ENCODE results near the gene INPP4B.
A peak's percentile ranks its signal among the peaks of the same experiment; 100 is the strongest.

INPP4B gene

DNA sequence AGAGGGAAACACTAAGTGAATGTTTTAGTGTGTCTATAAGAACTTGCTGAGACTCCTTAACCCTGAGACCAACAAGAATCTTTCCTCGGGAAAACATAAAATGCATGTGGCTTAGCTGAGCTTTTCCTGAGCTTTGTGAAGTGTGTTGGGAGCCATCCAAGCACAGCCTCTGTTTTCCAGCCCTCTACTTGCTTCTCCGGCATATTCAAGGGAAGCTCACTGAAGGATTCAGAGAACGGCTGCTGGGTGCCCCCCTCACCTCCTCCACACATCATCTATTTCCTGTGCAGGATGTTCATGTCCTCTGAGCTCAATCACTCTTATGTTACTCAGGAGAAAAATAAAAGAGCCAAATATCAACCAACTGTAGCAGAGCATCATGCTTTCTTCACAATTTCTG, 717.6 kb downstream of the INPP4B start:
- DNase-seq (ENCODE audit: low spot score), result no peak

DNA sequence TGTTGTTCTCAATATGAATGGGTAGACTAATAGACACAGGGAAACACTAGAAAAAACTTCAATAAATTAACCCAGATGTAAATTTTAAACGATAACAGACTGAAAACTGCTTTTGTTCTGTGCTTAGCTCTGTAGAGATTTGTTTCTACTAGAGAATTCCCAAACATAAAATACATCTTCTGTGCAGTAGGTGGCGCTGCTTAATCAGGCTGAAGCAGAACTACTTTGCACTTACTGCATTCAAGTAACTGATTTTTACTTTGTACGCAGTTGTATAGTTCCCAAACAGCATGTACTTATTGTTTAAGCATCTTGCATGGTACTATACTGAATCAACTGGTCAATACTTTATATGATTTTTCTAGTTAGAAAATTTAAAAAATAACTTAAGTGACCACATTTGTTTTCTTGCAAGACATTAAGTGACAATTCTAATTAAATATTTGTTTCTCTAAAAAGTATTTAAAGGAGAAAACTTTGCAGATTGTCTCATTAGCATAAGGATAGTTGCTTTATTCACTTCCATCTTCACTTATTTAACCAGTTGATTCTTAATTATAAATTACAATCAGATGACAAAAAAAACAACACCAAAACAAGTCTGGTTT, 719.1 kb downstream of the INPP4B start:
- peak; percentile 43 for DNase-seq (ENCODE audit: low spot score)

DNA sequence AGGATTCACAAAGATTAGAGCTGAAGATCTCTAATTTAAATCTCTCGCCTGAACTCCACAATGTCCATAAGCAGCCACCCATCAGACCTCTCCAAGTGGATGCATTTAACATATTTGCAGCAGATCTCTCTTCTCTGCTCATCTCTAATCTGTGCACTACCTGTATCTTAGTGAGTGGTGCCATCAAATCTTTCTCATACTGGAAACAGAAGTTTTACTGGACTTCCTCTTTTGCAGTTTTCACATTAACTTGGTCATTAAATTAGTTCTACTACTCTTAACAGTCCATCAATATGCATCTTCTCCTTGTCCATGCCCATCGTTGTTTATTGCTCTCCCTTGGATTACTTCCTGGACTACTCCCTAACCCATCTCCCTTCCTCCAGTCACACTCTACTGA, 721.2 kb downstream of the INPP4B start:
- DNase-seq (ENCODE audit: low spot score), result no peak

DNA sequence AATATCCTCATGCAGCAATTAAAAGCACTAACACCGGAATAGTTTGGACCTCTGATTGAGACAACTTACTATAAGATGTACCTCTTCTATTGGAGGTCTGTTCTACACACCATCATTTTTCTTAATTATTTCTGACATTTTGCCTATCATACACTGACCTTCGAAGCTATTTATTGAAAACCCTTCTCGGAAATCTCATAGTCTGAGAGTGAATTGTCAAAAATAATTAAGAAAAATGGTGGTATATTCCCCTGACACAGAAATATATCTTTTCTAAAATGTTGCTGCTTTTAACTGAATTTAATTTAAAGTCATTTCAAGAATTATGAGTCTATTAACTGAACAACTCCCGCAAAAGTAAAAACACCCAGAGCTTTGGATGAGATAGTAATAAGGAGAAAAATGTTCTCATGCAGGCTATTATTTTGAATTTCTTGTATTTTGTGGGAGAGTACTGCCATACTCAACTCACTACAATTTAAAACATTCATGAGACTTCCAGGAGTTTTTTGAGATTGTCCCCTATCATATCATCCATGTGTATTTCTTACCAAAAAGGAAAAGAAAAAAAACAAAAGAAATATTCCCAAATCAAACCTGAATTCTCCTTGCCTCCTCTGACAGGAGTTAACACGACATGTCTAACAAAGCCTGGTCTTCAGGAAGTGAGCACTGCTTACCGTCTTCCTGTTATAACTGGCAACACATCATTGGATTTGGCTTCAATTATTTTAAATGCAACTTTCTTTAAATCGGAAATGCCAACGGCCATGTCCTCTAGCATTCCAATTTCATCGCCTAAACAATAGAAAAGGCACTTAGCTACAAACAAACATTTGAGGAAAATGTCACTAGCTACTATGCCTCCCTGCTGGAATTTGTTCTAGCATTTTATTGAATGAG, 724.4 kb downstream of the INPP4B start:
- DNase-seq (ENCODE audit: low spot score), result no peak

DNA sequence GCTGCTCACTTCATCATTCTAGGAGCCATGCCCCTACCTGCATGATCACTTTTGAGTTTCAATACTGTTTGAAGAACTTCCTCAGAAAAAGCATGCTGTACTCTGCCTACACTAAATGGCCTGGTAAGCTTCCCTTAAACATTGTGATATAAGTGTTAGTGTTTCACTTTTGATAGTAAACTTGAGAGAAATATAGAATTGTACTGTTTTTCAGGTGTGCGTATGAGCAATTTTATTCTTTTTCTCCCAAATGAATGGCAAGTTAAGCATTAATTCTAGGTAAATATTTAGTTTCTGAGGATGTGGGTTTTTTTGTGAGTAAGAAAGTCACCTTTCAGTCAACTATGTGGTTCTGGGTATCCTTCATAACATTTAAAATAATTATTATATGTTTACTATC, 725.2 kb downstream of the INPP4B start:
- no peak for DNase-seq (ENCODE audit: low spot score)

DNA sequence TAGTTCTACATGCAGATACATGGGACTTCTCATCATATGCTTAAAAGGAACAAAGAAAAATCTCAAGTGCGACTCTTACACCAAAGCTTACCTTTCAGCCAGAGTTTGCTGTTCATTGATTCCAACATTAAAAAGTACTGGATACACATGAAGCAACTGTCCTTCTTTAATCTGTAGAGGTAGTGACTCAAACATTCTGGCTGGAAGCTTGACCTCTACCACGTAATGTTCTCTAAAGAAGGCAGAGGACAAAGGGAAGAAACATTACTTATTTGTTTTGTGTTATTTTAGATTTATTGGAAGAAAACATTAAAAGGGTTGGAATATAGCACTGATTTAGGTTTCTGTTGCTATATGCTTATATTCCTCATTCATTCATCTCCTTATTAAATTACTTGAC, 733.6 kb downstream of the INPP4B start:
- no peak for DNase-seq (ENCODE audit: low spot score)

DNA sequence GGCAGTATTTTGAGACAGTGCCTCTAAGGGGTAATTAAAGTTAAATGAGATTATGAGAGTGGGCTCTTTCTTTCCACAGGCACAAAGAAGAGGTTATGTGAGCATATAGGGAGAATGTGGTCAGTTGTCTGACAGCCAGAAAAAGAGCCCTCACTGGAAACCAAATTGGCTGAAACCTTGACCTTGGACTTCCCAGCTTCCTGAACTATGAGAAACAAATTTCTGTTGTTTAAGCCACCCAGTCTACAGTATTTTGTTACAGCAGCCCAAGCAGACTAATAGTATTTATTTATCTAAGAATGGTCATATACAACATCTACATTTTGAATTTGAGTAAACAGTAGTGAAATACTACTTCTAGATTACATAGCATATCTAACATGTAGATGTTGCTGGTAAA, 736.0 kb downstream of the INPP4B start:
- DNase-seq (ENCODE audit: low spot score), result no peak

DNA sequence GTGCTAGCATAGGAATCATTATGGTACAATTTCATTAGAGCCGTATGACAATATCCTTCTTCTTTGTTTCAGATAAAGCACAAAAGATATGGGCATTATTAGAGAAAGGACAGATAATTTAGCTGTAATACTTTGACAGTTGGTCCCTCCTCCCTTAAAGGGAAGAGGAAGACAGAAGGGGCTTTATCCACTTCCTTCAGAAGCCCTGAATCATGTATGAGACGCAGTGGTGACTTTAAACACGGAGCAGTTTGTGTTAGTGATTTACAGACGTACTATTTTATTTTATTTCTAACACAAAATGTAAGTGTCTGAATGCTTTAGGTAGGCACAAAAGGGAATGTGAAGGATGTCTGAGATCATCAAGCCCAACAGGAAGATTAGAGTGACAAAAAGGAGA, 742.1 kb downstream of the INPP4B start:
- no peak for DNase-seq (ENCODE audit: low spot score)

DNA sequence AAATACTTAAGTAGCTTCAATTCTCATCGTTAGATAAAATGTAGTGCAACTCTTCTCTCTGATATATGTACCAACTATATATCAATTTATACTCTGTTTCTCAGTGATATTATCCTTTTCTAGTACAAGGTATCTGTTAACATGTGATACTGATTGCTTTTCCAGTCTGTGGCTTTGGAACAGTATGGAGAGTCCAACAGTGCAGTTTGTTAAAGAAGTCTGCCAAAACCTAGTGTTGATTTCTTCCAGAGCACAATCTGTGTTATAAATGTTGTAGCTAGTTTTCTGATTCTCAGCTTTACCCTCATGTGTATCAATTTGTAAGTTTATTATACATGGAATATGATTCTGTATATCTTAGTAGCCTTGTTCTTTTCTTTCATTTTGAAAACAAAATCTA, 744.7 kb downstream of the INPP4B start:
- DNase-seq (ENCODE audit: low spot score), result no peak

DNA sequence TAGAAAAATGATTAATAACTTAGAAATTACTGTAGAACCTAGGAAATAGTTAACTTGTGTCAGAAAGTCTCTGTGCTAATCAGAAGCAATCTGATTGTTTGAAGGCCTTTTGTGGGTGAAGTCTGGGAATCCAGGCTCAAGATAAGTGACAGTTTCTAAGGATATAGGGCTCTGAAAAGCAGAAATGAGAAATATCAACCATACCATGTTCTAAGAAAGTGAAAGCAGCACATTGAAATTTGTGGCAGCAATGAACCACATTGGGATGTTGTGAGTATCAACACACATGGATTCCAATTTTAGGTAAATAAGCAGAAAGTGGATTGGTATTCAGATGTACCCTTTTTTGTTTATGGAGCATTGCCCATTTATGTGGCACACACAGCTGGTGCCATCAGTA, 745.2 kb downstream of the INPP4B start:
- DNase-seq (ENCODE audit: low spot score), result no peak

DNA sequence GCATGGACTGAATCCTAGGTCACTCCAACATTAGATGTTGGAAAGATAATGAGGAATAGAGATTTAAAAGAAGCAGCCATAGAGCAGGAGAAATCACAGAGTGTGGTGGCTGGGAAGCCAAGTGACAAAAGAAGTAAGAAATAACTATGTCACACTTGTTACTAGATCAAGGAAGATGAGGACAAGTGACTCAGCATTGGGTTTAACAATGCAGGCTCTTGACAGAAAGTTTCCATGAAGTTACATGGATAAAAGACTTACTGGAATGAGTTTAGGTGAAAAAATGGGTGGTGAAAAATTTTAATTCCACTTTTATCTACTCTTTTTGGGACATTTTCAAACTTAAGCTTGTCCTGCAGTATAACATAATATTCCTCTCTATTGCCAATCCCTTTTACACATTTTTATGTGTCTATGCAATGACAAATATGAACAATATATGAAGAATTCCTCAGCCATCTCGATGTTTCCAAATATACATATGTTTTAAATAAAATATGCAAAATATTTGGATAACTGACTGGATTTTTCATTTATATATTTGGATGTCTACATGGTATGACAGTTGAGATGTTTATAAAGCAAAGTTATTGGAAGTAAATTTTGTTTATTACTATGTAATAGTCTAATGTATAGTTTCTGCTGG, 747.1 kb downstream of the INPP4B start:
- DNase-seq (ENCODE audit: low spot score), result no peak

DNA sequence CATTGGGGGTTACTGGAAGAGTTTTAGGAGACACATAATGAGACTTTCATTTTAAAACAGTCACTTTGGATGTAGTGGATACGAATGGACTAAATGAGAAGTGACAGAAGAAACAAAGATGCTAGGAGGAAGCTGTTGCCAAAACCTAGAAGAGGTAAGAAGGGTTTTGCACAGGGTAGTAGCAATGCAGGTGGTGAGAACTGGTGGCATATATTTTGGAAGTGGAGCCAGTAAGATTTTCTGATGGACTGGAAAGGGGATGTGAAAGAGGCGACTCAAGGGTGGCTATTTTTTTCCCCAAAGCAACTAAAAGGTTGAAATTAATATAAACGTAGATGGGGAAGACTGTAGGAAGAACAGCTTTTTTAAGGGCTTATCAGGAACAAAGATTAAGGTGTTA, 747.7 kb downstream of the INPP4B start:
- no peak for DNase-seq (ENCODE audit: low spot score)

DNA sequence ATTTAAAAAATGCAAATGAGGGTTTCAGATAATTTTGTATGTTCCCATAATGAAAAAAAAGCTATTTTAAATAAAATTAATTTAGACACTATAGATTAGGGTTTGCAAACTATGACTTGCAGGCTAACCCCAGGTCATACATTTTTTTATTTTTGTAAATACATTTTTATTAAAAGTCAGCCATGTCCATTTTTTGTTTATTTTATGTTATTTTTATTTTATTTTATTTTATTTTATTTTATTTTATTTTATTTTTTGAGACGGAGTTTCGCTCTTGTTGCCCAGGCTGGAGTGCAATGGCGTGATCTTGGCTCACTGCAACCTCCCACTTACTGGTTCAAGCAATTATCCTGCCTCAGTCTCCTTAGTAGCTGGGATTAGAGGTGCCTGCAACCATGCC, 749.1 kb downstream of the INPP4B start:
- DNase-seq (ENCODE audit: low spot score), result no peak

DNA sequence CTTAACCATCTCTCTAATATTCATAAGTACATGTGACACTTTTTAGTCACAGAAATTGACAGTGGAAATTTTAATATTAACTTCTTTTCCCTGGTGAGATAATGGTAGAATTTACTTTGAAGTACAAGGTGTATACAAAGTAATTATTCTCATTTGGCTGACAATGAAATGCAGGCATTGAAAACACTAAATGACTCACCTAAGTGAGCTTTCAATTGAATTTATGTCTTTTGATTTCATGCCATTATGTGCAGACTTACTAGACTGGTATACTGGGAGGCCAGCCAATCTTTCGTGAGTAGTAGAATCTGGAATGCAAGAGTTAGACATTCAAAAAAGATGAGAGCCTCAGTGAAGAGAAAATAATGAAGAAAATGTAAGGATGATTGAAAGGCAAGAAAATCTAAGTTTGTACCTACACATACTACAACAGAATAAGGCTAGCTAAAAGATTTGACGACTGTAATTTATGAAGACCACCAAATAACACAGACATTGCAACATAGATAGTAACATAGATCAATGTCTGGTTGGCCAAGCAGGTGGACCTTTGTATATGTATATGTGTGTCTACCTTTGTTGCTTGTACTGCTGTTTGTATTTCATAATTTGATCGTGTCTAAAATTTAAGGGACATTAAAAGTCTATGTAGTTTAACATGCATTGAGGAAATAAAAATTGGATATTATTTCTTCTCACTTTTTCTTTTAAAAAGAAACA, 750.1 kb downstream of the INPP4B start:
- peak; percentile 3 for DNase-seq (ENCODE audit: low spot score)

DNA sequence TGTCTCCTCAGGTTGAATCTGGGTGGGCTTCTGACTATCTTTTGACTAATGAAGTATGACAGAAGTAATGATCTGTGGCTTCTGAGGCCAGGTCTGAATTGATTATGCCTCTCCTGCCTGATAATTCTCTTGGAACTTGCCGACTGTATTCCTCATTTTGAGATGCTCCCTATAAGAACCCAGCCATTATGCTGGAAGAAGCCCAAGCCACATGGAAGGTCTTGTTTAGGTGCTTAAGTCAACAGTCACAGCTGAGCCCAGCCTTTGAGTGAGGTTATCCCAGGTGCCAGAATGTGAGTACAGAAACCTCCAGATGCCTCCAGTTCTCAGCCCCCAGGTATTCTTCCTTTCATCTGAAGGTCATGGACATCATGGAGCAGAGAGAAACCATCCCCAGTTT, 753.2 kb downstream of the INPP4B start:
- DNase-seq (ENCODE audit: low spot score), result no peak

DNA sequence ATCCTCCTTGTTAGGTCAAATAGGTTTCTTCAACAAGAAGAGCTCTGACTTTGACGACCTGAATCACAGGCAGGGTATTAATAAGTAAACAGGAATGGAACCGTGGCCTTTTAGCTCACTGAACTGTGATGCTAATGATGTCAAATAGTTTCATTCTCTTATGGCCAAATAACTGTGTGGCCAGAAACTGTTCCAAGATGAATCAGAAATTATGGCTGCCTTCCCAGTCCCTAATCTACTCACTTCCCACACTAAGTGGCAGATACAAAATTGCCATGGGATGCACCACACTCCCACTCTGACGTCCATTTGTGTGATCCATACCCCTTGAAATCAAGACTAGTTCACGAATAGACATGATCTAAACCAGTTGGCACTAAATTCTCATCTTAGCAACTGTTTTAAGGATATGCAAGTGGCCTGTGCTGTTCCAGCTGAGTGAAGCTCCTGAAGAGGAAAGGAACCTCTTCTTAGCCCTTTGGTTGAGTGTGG, 754.4 kb downstream of the INPP4B start:
- DNase-seq (ENCODE audit: low spot score), result no peak

DNA sequence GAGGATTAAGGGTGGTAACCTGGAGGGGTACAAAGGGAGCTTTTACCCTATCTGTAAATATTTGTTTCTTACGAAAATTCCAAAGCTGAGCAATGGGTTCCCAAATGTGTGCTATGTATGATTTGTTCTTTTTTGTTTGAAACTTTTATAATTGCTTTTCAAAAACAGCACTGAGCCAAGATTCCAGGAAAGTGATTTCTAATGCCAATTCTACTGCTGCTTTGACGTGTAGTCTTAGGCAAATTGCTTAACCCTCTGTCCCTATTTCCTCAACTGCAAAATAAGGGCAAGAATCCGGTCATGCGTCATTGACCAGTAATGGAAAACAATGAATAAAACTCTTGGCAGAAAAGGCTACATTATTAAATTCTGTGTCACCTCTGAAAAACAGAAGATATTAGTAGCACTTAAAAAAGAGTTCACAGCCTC, 755.0 kb downstream of the INPP4B start:
- no peak for DNase-seq (ENCODE audit: low spot score)

DNA sequence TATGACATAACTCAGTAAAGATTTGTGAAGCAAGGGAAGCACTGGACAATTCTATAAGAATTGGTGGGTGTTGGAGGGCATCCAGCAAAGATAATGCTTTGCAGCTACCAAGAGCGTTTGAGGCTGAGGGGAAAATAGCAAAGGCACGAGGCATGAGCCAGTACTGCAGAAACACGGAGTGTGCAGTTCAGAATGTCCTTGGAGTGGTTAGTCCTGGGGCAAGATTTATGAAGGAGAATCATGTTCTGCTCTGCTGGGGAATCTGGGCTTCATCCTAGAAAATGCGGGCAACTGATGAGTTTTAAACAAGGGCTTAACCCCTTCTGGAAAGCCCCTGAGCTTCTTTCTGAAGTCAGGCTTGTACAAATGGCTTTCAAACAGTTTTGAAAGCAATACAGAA, 757.2 kb downstream of the INPP4B start:
- DNase-seq (ENCODE audit: low spot score), result no peak

DNA sequence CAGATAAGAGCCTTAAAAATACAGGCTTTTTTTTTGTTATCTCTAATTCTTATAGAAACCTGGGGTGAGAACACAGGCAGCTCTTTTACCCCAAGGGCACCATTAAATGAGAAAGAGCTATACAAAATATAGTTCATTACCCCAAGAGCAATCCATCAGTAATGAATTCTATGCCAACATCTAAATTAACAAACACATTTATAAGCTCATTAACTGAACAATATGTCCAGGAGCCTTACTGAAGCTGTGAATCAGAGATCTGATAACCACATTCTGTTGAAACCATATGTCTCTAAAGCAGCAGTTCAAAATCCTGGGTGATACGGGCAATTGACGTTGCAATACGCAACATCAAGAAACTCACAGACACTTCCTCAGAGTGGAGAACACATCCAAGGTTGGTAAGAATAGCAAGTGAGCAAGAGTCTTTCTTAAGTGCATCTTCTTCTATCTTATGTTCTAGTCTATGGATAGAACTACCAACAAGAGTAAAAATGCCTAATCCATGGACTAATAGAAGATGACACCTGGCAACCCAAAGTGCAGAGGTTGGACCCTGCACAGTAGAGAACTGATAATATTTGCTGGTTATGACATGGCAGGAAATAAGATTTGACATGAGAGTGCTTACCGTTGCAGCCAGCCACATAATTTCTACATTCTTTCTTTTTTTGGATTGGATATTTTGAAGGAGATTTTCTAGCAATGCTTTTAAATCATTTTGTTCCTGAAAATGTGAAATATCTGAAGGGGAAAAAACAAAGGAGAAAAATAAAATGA, 760.4 kb downstream of the INPP4B start:
- no peak for DNase-seq (ENCODE audit: low spot score)

DNA sequence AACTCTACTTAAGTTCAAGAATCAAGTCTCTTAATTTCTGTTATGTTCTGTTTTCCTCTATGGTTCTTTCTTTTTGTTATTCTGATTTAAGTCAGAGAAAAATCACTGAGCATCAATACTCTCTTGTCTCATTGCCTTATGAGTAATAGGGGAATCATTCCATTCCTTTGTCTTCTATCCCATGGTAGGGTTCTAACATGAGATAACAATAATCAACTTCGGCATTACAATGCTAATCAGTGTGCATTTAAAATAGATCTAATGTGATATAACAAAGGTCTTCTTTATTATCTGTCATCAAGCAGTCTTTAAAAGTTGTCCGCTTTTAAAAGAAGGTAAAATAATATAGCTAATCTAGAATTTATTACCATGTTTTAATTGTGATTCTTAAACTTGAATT, 762.8 kb downstream of the INPP4B start:
- DNase-seq (ENCODE audit: low spot score), result no peak

DNA sequence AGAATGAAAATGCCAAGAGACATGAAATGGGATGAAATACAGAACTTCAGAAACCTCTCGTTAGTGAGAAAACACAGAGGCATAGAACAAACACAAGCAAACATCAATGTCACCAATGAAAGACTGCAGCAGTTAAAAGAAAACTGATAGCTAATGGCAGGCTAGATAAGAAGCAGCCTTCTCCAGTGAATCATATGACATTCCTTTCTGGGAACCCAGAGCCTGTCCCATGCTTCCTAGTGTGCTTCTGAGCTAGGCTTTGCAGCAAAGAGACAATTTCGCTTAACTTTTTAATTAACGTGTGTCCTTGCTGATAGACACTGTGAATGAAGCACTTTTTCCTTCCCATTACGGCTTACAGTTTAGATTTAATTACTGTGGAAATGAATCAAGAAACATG, 765.1 kb downstream of the INPP4B start:
- DNase-seq (ENCODE audit: low spot score), result no peak

DNA sequence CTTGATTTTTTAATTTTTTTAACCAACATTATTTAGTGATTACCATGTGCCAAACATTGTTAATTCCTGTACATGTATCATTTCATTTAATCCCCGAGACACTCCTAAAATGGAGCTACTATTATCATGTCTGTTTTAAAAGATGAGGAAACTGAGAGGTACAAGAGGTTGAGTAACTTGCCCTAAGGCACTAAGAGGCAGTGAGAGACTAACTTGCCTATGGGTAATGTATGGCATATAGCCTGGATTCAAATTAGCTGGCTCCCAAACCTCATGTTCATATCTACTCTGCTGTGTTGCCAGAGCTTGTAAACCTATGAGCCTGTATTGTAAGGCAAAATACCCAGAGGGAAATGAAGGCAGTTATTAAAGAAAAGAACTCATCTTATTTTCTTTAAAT, 766.1 kb downstream of the INPP4B start:
- DNase-seq (ENCODE audit: low spot score), result no peak
